KOPT-K1 (cell line): ENCODE data around the gene ZSCAN32.
A peak's percentile ranks its signal among the peaks of the same experiment; 100 is the strongest.

ENCODE experiments used
- H3K27ac ChIP-seq: fragments of 200-600 bp; sonication (generic); 2 replicates; pipeline ENCODE4 v1.5.1; 2016; ENCODE audit warnings: antibody characterized with exemption, mild to moderate bottlenecking, low read depth, low read length; ENCODE audit not compliant: poor library complexity, severe bottlenecking
- H3K36me3 ChIP-seq: fragments of 200-600 bp; sonication (generic); 2 replicates; pipeline ENCODE4 v1.5.1; 2017; ENCODE audit warnings: antibody characterized with exemption, mild to moderate bottlenecking, low read length, moderate library complexity; ENCODE audit not compliant: insufficient read depth
- H3K9me3 ChIP-seq: fragments of 200-600 bp; sonication (generic); 2 replicates; pipeline ENCODE4 v1.5.1; 2017; ENCODE audit warnings: antibody characterized with exemption, low read length, mild to moderate bottlenecking; ENCODE audit not compliant: insufficient read depth, poor library complexity, severe bottlenecking

ZSCAN32 gene

GRCh38 chr16:3400779-3401688 lies at the start of gene ZSCAN32, which contains the start of gene ZNF174:
Gene ZSCAN32 (minus strand): TSS chr16:3401004. CDS start chr16:3397557, 3,447 bp downstream.
Gene ZNF174 (plus strand): TSS chr16:3401215. CDS start chr16:3402005, 790 bp downstream.
- peak within 1 kb of the TSS; percentile 78 for H3K27ac ChIP-seq
- peaks cover 67% of the 10 kb centered on the region for H3K9me3 ChIP-seq
- peaks cover 64% of the 10 kb centered on the region for H3K36me3 ChIP-seq

DNA sequence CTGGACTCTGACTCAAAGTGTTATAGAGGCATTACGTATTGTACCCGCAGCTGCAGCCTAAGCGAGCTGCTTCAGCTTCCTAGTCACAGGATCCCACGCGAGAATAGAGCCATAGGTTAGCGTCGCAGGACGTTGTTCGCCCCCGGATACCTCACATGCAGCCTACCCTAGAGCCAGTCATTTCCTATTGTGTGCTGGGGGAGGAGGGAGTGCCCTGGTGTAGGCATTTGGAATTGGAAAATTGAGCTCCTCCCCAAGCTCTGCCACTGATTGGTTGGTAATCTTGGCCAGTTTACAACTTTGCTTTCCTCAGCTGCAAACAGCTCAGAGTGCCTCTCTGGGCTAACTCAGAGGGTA lies 43.2 kb upstream of the ZSCAN32 start:
- Histone ChIP-seq H3K27ac (peak overlapping the region; percentile 69), H3K9me3 (peaks cover 24% of the 10 kb centered on the region), H3K36me3 (peaks cover 37% of the 10 kb centered on the region)

DNA sequence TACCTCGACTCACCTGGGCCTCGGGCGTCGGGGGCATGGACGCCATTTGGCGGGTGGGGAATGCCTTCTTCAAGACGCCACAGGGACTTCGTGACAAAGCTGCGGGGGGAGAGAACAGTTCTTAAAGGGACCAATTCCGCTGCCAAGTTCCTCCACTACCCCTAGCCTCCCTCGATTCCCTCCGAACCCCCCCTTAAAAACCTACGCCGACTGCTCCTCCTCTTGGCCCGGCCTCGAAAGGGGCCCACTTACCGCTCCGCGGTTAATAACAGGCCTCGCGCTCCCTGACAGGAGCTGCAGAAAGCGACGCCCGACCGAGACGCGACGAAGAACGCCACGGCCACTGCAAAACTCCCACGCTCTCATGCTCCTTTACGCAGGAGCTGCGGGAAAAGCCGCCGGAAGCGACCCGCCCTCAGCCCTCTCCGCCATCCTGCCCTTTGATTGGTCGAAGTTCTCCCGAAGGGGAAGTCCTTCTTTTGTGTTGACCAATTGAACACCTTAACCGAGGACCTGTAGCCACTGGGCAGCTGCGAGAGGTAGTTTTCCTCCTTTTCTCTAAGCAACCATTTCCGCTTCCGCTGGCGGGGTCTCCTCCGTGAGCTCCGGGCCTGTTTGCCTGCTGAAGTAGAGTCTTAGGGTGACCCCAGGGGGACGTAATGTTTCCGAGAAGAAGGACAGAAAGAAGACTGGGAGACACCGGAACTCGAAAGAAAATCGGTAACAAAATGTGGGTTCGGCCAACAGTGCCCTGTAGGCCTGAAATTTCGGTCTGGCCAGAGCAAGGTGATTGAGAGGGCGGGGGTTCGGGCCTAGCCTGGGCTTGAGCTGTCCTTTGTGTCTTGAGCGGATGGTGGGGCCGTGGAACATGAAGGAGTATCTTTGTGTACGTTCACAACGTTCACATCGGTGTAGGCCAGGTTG lies 42.6 kb upstream of the ZSCAN32 start, which contains the start of the genes NAA60 and ZNF597:
TSS of gene NAA60 (plus strand) at position 573 of the 924 bp plus-strand sequence. CDS start 32,548 bp downstream, outside the sequence.
TSS of gene ZNF597 (minus strand) at position 397 of the 924 bp plus-strand sequence. CDS start at position 46, 351 bp downstream.
- Histone ChIP-seq H3K9me3 (peaks cover 26% of the 10 kb centered on the region), H3K36me3 (peaks cover 35% of the 10 kb centered on the region)

DNA sequence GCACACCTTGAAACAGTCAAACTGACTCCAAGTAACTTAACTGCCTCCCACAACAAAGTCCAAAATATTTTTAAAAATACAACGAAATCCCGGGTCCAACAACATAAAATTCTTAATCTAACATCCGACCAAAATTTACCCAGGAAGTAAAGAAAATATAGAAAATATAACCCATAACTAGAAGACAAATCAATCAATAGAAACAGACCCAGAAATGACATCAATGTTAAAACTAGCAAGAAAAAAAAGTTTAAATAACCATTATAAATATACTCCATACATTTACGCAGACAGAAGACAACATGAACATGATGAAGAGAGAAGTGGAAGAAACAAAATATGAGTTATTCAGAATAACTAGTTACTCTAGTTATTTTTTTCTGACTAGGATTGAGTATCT lies 38.8 kb upstream of the ZSCAN32 start:
- Histone ChIP-seq H3K27ac (no peak overlapping the region), H3K9me3 (peaks cover 30% of the 10 kb centered on the region), H3K36me3 (peaks cover 38% of the 10 kb centered on the region)

More for the DNA sequence above, 42.6 kb upstream of the ZSCAN32 start, which contains the start of the genes NAA60 and ZNF597:
- peak within 1 kb of the TSS; percentile 69 for H3K27ac ChIP-seq

- Histone ChIP-seq H3K9me3 (peaks cover 12% of the 10 kb centered on the region), H3K36me3 (peaks cover 34% of the 10 kb centered on the region), H3K27ac (no peak overlapping the region)
Observed at GRCh38 chr16:3434373-3434772, 33.6 kb upstream of the ZSCAN32 start.

DNA sequence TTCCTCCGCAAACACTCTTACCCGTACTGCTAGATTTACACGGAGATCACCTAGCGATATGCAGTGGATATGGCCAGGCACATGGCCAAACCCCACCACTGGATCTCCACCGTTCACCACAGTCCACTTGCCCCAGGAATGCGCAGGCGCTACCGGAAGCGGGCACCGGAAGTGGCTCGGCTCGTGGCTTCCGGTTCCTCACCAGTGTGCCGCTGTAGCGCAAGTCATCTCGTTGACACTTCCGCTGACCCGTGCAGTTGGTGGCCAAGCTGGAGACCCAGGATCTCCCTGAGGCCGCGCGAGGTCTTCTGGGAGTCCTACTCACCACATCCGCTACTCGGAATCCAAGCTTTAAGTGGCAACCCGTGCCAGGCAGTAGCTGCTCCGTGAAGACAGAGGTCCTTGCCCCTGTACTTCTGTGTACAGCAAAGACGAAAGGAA lies 31.0 kb upstream of the ZSCAN32 start:
- H3K27ac ChIP-seq, result no peak overlapping the region
- peaks cover 21% of the 10 kb centered on the region; the same call in 1 of the 2 replicates for H3K36me3 ChIP-seq
- no peaks in the 10 kb centered on the region for H3K9me3 ChIP-seq

- peaks cover 19% of the 10 kb centered on the region for H3K36me3 ChIP-seq
- peaks cover 92% of the 10 kb centered on the region for H3K9me3 ChIP-seq
- H3K27ac ChIP-seq, result no peak overlapping the region
Observed at GRCh38 chr16:3413730-3414379, 13.1 kb upstream of the ZSCAN32 start.

DNA sequence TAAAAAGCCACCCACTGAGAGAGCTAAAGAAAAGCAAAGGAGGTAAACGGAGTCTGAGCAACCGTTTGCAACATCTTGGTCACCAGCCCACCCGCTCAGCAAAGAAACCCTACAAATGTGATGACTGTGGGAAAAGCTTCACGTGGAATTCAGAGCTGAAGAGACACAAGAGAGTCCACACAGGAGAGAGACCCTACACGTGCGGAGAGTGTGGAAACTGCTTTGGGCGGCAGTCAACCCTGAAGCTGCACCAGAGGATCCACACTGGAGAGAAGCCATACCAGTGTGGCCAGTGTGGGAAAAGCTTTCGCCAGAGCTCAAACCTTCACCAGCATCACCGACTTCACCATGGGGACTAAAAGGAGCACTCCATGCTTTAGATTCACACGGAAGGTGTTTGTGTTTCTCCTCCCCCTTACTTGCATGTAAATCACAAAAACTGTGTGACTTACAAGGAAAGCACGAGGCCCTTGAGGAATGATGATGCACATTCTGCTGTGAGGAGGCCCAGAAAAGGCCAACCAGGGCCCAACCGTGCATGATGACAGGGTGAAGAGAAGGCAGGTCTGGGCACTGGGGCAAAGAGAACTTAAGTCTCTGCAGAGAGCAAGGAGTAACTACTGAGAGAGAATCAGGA lies 7.9 kb upstream of the ZSCAN32 start:
- Histone ChIP-seq H3K9me3 (peaks cover 97% of the 10 kb centered on the region), H3K27ac (no peak overlapping the region), H3K36me3 (peaks cover 71% of the 10 kb centered on the region)

DNA sequence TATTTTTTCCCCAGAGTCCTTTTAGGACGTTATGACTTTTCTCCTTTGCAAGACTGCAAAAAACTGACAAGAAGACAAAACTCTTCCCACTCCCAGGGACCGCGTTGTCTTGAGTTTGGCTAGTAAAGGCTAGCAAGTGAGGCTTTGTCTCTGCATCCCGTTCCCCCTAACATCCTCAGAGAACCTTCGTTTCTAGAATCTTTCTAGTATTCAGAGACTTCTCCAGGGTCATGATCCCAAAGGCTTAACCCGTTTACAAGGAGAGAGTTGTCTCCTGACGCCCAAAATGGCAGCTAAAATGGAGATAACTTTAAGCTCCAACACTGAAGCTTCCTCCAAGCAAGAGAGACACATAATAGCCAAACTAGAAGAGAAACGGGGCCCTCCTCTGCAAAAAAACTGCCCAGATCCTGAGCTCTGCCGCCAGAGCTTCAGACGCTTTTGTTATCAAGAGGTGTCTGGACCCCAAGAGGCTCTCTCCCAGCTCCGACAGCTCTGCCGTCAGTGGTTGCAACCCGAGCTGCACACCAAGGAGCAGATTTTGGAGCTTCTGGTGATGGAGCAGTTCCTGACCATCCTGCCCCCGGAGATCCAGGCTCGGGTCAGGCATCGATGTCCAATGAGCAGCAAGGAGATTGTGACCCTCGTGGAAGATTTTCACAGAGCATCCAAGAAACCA lies 1.1 kb upstream of the ZSCAN32 start:
- Histone ChIP-seq H3K9me3 (peaks cover 67% of the 10 kb centered on the region), H3K27ac (peak overlapping the region; percentile 78), H3K36me3 (peaks cover 64% of the 10 kb centered on the region)

DNA sequence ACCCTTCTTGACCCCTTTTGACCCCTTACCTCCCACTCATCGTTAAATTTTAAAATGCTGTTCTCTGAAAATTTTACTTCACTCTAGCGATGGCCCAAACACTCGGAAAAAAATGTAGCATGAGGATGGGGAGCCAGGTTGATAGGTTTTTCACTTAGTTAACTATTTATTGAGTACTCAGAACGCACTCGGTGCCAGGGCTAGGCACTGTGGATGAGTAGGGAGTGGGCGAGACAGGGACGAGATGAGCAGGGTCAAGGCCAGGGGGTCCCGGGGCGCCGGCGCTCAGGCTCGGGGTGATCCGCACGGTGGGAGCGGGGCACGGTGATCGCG lies 392 bp downstream of the ZSCAN32 start:
- peak overlapping the region; percentile 78 for H3K27ac ChIP-seq
- peaks cover 64% of the 10 kb centered on the region for H3K36me3 ChIP-seq
- peaks cover 66% of the 10 kb centered on the region for H3K9me3 ChIP-seq

GRCh38 chr16:3389663-3390338 lies 11.0 kb downstream of the ZSCAN32 start:
- peaks cover 88% of the 10 kb centered on the region for H3K36me3 ChIP-seq
- no peak overlapping the region for H3K27ac ChIP-seq
- H3K9me3 ChIP-seq, result peaks cover 90% of the 10 kb centered on the region

DNA sequence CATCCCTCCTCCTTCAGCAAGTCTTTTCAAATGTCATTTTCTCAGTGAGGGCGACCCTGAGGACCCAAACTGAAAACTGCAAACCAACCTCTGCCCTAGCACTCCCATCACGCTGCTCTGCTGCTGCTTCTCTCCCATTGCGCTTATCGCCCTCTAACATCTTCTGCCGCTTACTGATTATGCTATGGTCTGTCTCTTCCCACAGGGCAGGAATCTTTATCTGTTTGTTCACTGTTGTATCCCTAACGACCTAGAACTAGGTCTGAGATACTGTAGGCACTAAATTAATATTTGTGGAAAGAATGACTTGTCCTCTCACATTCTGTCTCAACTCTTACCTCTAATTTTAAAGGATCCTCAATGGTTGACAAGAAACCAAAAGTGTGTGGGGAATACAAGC lies 12.5 kb downstream of the ZSCAN32 start:
- Histone ChIP-seq H3K27ac (no peak overlapping the region), H3K9me3 (peaks cover 90% of the 10 kb centered on the region), H3K36me3 (peaks cover 88% of the 10 kb centered on the region)

- peaks cover 59% of the 10 kb centered on the region for H3K36me3 ChIP-seq
- peaks cover 83% of the 10 kb centered on the region for H3K9me3 ChIP-seq
- no peak overlapping the region for H3K27ac ChIP-seq
Observed at GRCh38 chr16:3383045-3383448, 17.8 kb downstream of the ZSCAN32 start.
